HG02798 (cell line): ENCODE measurements around the gene GAL3ST1.
"Not testable (repeated sequence)": the region's sequence is repeated elsewhere in the genome, so short reads cannot be mapped to it uniquely, and the experiment has no call there.

ENCODE experiments used
- ATAC-seq: cut with Tn5 transposase; IDR thresholded peaks from one replicate; pipeline ENCODE4 v1.9.1; 2021; ENCODE audit warnings: mild to moderate bottlenecking; ENCODE audit not compliant: unreplicated experiment, poor library complexity

Gene GAL3ST1

DNA sequence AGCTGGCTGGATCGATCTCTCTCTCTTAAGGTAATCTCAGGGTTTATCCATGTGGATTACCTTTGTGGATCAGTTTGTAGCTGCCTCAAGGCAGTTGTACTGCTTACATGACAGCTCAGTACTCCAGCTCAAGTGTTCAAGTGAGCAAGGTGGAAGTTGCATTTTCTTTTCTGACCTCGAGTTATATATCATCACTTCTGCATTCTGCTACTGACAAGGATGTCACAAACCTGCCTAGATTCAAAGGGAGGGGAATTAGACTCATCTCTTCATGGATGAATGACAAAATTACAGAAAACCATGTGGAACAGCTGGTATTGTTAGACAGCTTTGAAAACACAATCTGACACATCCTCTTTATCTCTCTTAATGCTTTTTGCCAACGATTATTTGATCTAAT is 26.5 kb upstream of the GAL3ST1 start:
- no peak for ATAC-seq

DNA sequence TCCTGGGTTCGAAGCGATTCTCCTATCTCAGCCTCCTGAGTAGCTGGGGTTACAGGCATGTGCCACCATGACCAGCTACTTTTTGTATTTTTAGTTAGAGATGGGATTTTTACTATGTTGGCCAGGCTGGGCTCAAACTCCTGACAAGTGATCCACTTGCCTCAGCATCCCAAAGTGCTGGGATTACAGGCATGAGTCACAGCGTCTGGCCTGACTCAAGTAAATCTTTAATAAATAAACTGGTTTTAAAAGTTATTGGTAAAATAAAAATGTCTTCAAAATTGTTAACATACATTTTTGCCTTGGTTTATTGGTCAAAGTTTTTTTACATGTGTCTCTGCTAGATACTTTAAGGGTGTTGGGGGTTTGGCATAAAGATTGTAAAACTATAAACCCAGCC is 24.5 kb upstream of the GAL3ST1 start:
- ATAC-seq: no peak

DNA sequence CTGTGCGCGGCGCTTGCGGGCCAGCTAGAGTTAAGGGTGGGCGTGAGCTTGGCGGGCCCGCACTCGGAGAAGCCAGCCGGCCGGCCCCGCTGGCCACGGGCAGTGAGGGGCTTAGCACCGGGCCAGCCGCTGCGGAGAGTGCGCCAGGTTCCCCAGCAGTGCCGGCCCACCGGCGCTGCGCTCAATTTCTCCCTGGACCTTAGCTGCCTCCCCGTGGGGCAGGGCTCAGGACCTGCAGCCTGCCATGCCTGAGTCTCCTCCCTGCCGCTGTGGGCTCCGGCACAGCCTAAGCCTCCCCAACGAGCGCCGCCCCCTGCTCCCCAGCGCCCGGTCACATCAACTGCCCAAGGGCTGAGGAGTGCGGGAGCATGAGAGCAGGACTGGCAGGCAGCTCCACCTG is 22.4 kb upstream of the GAL3ST1 start:
- no peak for ATAC-seq

DNA sequence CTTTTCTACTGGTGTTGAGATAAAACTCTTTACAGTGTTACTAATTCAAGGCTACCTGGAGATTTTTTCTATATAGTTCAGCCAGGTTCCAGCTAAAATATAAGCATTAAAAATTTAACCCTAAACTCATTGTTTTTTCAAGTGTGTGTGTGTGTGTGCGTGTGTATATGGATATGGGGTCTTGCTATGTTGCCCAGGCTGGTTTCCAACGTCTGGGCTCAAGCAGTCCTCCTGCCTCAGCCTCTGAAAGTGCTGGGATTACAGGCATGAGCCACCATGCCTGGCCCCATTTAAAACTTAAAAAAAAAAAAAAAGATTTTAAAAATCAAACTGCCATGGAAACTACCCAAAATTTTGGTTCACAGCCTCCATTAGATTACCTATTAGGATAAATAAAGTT is 21.7 kb upstream of the GAL3ST1 start:
- no peak for ATAC-seq

DNA sequence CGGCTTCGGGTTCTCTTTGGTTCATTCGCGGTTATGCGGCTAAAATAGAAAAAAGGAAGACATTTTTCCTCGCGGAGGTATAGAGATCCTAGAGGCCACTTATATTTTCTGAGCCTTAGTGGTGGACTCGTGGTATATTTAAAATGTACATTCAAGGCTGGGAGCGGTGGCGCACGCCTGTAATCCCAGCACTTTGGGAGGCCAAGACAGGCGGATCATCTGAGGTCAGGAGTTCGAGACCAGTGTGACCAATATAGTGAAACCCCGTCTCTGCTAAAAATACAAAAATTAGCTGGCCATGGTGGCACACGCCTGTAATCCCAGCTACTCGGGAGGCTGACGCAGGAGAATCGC is 17.9 kb upstream of the GAL3ST1 start:
- ATAC-seq: not testable (repeated sequence)

DNA sequence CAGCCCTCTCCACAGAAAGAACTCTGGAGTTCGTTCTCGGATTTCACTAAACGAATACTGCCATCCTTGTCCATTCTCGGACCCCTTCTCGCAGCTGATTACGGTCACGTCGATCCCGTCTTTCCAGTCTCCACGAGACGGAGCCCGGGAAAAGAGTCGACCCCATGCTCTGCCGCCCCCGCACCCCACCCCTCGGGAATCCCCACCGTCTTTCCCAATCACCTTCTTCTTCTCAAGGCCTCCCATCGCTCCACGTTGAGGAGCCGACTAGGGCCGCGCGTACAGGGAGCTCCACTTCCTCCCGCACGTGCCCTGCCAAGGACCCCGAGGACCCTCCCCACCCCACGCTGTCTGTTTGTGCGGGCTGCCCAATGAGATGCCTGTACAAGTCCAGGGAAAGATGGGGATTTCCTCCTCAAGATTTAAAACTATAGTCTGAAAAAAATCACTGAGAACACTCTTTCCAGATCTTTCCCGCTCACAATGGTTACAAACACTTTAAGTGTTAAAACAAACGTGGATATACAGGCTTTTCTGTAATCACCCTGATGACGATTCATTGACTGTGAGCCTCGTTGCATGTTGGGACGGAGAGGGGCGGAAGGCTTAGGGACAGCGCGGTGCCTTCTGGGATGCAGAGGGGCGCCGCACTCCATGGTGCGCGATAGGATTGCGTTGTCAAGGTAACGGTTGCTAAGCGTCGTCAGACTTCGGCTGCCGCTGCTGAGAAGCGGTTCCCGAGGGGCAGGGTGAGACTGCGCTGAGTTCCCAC is 17.3 kb upstream of the GAL3ST1 start, which contains the start of gene PES1:
TSS of gene PES1 (minus strand) at position 323 of the 772 bp plus-strand sequence. CDS start at position 246, 77 bp downstream.
- peak; percentile 98 for ATAC-seq

DNA sequence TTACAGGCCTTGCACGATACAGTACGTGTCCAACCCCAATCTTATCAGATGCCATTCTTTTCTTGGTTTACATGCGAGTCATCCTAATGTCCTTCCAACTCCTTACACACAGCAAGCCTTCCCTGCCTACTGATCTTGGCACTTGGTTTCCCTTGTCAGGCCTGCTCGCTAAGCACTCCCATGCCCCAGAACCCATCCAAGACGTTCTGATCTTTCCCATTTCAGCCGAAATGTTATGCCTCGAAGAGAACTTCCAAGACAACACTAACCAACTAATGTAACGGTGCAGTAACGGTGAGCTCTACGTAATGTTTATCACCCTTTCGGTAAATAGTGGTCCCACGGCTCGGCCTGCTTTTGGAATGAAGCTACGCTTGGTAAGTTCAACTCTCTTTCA is 16.7 kb upstream of the GAL3ST1 start:
- ATAC-seq: no peak

DNA sequence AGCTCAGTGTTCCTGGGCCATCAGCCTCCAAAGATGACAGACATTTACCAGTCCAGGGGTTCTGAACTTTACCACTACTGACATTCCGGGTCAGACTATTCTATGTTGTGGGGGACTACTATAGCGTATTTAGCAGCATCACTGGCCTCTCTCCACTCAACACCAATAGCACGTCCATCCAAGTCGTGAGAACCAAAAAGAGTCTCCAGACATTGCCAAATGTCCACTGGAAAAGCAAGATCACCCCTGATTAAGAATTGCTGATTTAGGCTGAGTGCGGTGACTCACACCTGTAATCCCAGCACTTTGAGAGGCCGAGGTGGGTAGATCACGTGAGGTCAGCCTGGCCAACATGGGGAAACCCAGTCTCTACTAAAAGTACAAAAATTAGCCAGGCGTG is 11.9 kb upstream of the GAL3ST1 start:
- ATAC-seq: no peak

DNA sequence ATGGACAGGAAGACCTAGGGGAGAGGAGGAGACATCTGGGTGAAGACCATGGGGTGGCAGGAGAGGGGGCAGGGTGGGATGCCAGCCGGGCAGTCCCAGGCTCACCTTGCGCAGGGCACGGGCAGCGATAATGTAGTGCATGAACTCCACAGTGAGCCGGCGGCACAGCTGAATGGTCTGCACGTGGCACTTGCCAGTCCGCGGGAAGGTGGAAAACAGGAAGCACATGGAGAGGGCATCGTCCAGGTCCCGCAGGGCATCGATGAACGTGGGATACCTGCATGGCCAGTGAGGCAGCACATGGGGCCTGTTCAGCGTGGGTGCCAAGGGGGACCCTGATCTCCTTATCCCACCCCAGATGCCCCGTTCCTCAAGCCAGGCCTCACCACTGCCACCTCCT is 10.0 kb upstream of the GAL3ST1 start:
- no peak for ATAC-seq

DNA sequence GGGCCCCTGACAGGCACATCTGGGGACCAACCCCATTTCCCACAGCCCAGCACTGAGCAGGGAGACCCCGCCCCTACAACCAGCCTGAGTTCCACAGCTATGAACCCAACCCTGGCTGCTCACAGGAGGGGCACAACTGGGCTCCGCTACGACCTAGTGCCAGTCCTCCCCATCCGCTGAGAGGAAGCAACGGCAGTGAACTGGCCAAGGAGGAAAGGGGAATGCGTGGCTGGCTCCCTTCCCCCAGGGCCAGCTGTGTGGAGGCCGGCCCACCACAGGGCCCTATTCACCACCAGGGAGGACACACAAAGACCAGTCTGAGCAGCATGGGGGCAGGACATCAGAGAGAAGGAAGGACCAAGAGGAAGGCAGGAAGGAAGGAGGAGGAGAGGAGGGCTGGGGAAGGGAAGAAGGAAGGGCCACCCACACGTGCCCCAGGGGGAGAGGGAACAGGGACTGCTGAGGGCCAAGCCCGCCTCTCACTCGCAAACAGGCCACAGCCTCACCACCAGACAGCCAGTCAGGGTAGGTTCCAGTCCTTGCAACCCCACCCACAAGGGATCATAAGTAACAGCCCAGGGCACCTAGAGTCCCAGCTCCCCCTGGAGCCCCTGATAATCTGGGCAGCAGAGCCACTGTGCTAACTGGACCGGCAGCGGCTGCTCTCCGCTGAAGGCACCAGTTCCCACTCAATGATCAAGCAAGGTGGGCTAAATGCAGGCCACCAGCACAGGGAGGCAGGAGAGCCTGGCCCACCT is 8.5 kb upstream of the GAL3ST1 start:
- no peak for ATAC-seq

DNA sequence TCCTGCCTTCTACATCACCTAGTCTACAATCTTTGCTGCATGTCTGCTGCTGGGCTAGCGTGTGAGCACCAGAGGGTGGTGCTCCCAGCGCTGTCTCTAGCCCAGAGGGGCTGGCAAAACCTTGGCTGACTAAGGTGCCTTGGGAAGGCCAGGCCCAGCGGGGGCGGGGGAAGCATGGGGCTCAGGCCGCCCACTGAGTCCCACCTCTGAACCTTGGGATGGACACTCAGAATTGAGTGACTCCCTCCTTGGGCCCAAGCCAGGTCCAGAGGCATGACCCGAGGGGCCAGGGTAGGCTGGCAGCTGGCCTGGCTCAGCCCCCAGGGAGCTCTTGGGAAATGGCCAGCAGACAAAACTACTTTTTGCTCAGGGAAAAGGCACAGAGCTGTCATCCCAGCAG is 7.6 kb upstream of the GAL3ST1 start:
- no peak for ATAC-seq

DNA sequence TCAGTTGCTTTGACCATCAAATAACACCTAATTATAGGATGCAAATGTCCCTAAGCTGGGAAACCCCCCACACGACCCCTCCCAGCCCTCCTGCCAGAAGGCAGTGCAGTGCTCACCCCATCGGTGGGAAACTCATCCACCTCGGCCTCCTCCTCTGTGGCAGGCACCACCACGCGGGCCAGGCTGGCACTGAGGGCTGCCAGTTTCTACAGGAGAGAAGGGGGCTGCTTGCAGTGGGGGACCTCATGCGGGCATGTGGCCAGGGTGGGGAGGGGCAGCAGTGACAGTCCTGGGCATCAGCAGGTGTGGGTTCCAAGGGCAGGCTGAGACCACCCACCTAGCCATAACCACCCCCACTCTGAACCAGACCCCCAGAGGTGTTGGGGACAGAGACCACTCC is 6.4 kb upstream of the GAL3ST1 start:
- ATAC-seq: no peak

DNA sequence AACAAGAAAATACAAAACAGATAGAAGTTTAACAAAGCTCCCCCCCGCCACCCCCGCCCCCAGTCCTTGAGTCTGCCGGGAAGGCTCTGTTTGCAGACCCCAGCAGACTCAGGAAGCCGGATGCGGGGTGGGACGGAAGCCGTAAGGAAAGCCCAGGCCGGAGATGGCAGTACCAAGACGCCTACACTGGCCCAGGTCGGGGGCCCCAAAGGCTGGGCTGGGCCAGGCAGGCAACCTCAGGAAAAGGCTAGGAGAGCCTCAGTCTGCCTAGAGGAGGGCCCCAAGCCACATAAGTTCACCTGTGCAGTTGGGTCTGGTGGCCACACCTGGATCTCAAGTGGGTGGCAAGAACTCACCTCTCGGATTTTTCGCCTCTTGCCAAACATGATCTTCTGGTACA is 4.0 kb upstream of the GAL3ST1 start:
- no peak for ATAC-seq

DNA sequence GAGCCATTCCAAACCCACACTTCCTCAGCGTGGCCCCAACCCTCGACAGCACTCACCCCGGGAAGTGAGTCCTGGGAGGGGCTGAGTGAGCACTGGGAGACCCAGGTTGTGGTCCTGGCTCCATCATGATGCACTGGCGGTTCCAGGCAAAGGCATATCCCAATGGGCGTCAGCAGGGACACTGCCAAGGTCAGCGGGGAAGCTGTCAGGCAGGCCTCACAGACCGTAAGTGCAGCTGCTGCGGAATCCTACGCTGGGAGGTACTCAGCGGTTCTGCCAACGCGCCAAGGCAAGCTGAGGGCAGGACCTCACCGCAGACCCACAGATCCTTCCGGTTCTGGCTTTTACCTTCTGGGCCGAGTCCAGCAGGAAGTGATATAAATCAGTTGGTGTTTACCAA is 1.4 kb upstream of the GAL3ST1 start:
- no peak for ATAC-seq

DNA sequence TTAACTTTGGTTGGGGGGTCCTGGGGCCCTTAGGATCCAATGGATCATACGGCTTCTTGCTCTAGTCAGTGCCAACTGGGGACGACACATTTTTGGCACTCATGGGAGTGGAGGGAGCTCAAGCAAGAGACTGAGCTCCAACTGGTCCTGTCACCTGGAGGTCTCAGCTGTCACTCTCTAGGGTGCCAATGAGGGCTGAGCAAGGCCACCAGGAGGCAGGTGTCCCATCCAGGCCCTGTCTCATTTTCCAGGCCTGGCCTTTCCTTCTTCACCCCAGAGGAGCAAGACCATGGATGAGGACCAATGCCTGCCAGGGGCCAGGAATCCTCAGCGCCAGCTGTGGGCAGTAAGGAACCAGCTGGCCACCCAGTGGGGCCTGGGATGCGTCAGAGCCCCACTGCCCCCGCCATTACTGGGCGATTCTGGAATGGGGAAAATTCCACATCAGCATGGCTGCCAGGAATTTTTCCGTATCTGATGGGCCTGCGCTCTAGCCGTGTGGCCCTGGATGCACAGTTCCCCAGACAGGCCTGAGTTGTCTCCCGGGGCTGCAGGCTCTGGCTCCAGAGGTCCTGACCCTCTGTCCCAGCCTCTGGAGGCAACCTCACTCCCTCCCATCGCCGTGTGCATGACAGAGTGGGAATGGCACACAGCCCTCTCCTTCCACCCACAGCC is 669 bp upstream of the GAL3ST1 start:
- no peak for ATAC-seq

DNA sequence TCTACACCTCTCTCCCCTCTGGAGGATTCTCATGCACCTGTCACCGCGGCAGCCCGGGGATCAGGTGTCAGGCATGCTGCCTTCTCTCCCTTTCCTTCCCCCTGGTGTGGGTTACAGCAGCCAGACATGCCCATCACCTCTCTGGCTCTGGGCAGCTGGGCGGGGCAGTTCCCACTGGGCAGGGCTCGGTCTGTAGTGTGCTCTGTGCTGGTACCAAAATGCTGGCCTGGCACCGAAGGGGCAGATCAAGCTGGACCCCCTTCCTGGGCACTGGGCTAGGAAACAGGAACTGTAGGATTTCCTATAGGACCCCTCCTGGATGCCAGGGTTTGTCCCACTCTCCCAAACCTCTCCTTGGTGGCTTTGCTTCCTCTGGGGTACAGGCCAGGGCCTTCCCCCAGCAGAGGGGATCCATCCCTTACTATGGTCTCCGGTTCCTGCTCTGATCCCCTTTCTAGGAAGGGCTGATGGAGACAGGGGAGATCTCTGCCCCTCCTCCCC is 821 bp downstream of the GAL3ST1 start:
- ATAC-seq: no peak

DNA sequence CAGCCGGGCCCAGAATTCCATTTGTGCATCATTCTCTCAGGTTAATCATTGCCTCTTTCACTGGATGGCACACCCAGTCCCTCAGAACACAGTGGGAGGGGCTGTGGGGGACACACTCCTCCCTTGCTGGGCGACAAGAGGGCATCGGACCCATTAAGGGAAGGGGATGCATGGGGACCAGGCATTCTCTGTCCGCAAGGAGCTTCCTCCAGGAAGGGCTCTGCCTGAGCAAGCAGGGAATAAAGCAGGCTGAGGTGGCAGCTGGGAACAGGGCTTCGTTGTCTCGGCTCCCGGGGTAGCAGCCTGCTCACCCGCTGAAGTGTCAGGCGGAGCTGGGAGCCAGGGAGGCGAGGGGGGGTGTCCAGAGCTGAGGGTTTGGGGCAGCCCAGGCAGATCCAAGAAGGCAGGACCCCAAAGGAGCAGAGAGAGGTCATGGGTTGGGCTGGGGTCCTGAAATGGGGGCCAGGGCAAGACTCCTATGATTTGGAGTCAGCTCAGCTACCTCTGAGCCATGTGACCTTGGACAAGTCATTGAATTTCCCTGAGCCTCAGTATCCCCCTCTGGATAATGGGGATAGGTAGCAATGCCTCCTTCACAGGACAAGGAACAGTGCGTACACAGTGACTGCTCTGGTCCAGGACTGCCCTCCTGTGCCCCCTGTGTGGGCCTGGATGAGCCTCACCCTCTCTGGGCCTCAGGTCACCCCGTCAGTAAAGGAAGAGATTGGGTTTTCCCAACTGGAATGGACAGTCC is 1.4 kb downstream of the GAL3ST1 start:
- ATAC-seq: no peak

DNA sequence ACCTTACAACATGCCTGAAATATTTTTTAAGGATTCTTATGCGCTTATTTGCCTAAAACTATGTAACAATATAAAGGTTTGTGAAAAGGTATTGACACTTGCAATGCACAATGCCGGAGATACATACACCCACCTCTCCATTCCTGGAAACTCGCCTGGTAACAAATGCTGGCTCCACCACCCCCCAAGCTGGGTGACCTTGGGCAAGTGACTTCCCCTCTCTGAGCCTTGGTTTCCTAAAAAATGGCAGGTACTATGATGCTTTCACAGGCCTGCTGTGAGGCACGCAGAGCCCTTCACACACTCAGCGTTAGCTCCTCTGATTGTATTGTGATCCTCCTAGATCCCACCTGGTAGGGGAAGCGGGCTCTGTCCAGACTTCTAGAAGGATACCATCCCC is 2.3 kb downstream of the GAL3ST1 start:
- ATAC-seq: no peak

DNA sequence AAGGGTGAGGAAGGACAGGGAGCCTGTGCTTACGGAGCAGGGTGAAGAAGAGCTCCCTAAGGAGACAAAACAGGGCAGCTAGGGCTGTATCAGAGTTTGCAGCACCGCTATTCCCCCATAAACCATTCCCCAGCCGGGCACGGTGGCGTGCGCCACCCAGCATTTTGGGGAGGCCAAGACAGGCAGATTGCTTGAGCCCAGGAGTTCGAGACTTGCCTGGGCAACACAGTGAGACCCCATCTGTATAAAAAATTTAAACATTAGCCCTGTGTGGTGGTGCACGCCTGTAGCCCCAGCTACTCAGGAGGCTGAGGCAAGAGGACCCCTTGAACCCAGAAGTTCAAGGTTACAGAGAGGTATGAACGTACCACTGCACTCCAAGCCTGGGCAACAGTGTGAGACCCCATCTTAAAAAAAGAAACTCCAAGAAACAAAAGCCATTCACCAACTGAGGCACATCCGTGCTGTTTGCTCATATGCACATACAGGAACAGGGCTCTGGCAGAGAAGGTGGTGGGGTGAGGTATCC is 4.7 kb downstream of the GAL3ST1 start:
- ATAC-seq: no peak

DNA sequence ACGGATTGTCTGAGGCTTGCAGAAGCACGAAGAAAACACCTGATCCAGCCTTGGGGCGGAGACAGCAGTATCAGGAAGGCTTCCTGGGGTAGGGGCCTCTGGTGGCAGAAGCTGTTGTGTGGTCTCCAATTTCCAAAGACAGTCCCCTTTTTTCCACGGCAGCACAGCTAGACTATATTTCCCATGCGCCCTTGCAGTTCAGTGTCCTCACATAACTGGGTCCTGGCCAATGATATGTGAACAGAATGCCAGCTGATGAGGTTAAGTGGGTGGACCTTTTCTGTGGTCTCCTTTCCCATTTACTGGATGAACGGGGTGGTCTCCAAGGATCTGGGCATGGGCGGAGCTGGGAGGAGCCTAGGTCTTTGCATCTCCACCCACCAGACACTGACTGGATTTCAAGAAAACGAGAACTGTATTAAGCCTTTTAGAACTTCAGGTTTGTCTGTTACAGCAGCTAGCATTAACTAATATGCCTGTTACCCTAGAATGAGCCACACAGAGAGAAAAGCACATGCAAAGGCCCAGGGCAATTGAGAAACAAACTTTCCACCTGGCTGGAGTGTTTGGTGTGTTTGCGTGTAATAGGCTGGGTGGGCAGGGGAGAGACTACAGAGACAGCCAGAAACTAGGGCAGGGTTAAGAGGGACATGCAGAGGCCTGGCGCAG is 6.2 kb downstream of the GAL3ST1 start:
- ATAC-seq: no peak
